GM12878 (cell line): Measurements from ENCODE around the gene CAMKK2. TPM values are rescaled to one million over a fixed set of nuclear protein-coding genes. Genes with fewer than 3 reads are reported as not detected.

Experiments used
- ATAC-seq: fragments of 200-7000 bp; cut with Tn5 transposase; 3 replicates; pipeline ENCODE4 v1.9.1; 2020; ENCODE audit warnings: mild to moderate bottlenecking, moderate library complexity
- BruUV-seq: library from RNA; stranded (reverse); fragments of 400-500 nt; replicated peaks from 2 replicates; lab custom pipeline; 2021; lab: Mats Ljungman, UMichigan
- CTCF ChIA-PET: fragments of 300-600 bp; sonication (Branson Sonifier 250); formaldehyde crosslinking; extraction: SDS; loops from one replicate; lab custom pipeline; 2021; ENCODE audit warnings: inconsistent platforms; lab: Yijun Ruan, JAX
- POLR2A ChIA-PET: fragments of 350-600 bp; formaldehyde crosslinking; extraction: SDS; loops from one replicate; lab custom pipeline; 2021; ENCODE audit warnings: inconsistent platforms; lab: Charles Lee
- RAD21 ChIA-PET: fragments of 300-600 bp; sonication (Branson Sonifier 250); formaldehyde crosslinking; loops from one replicate; lab custom pipeline; 2023; ENCODE audit warnings: antibody characterized with exemption; ENCODE audit not compliant: unreplicated experiment; lab: Charles Lee
- SMC1A ChIA-PET: fragments of 300-600 bp; sonication (Branson Sonifier 250); formaldehyde crosslinking; loops from one replicate; lab custom pipeline; 2023; ENCODE audit not compliant: unreplicated experiment, uncharacterized antibody; lab: Charles Lee
- DNase-seq: peaks from one replicate; pipeline ENCODE4 v3.0.0-alpha.2; 2011; ENCODE audit warnings: low read depth, low spot score
- FAIRE-seq: peaks from 3 replicates; lab custom pipeline; 2011; peaks lifted over from hg19 to GRCh38; lab: Jason Lieb, UNC
- H2AFZ ChIP-seq: 2 replicates; pipeline ENCODE4 v1.6.0; 2011; ENCODE audit warnings: low read depth, low read length, control low read depth; ENCODE audit not compliant: control insufficient read depth
- H3K27ac ChIP-seq: 2 replicates; pipeline ENCODE4 v1.5.1; 2011; ENCODE audit warnings: control low read depth; ENCODE audit not compliant: control insufficient read depth, insufficient read depth
- H3K27me3 ChIP-seq, 2 experiments: replicated peaks in 1 of 2; 2 replicates each; pipeline versions ENCODE4 v1.6.0 to v1.6.1; 2011; ENCODE audit warnings: low read length in 1 of 2; ENCODE audit not compliant: control insufficient read depth in 2 of 2, insufficient read depth in 2 of 2
- H3K36me3 ChIP-seq, 2 experiments: 2 replicates each; pipeline ENCODE4 v1.5.1; 2011; ENCODE audit warnings: low read length in 1 of 2; ENCODE audit not compliant: control insufficient read depth in 2 of 2, insufficient read depth in 2 of 2
- H3K4me1 ChIP-seq: 2 replicates; pipeline ENCODE4 v1.6.1; 2011; ENCODE audit warnings: mild to moderate bottlenecking, low read length, moderate library complexity, mixed read lengths; ENCODE audit not compliant: control insufficient read depth, insufficient read depth
- H3K4me2 ChIP-seq: 2 replicates; pipeline ENCODE4 v1.6.0; 2011; ENCODE audit warnings: control low read depth; ENCODE audit not compliant: control insufficient read depth, insufficient read depth
- H3K4me3 ChIP-seq: fragments of 200-600 bp; sonication (generic); 2 replicates; pipeline ENCODE4 v1.5.1; 2016
- H3K79me2 ChIP-seq: 2 replicates; pipeline ENCODE4 v1.6.0; 2011; ENCODE audit warnings: low read length; ENCODE audit not compliant: control insufficient read depth, insufficient read depth
- H3K9ac ChIP-seq: 2 replicates; pipeline ENCODE4 v1.8.0; 2011; ENCODE audit warnings: low read length, control low read depth, mixed read lengths; ENCODE audit not compliant: control insufficient read depth, insufficient read depth
- H3K9me3 ChIP-seq: replicated peaks from 3 replicates; pipeline ENCODE4 v1.5.1; 2011; ENCODE audit warnings: mild to moderate bottlenecking, low read length; ENCODE audit not compliant: control insufficient read depth, insufficient read depth
- H4K20me1 ChIP-seq: 2 replicates; pipeline ENCODE4 v1.6.0; 2011; ENCODE audit not compliant: control insufficient read depth, insufficient read depth
- CBX5 ChIP-seq: sonication (generic); IDR thresholded peaks from 2 replicates; pipeline ENCODE4 v1.6.1; 2016; ENCODE audit warnings: low read depth, moderate library complexity, mild to moderate bottlenecking, inconsistent platforms
- IRF4 ChIP-seq: IDR thresholded peaks from 2 replicates; pipeline ENCODE4 v1.6.1; 2011; ENCODE audit warnings: low read depth, low read length
- NBN ChIP-seq: fragments of 450-650 bp; IDR thresholded peaks from 2 replicates; pipeline ENCODE4 v1.6.1; 2016
- POLR2AphosphoS5 ChIP-seq: IDR thresholded peaks from 2 replicates; pipeline ENCODE4 v1.6.1; 2011; ENCODE audit warnings: mild to moderate bottlenecking, low read length, inconsistent platforms
- RB1 ChIP-seq: fragments of 450-650 bp; formaldehyde crosslinking; IDR thresholded peaks from 2 replicates; pipeline ENCODE4 v1.6.1; 2017; ENCODE audit warnings: mild to moderate bottlenecking, borderline replicate concordance
- RELA ChIP-seq: fragments of 450-650 bp; IDR thresholded peaks from 2 replicates; pipeline ENCODE4 v1.8.0; 2014; ENCODE audit warnings: borderline replicate concordance; ENCODE audit not compliant: partially characterized antibody
- STAT1 ChIP-seq: fragments of 450-650 bp; conservative IDR thresholded peaks from 2 replicates; pipeline ENCODE4 v1.6.1; 2014; ENCODE audit warnings: antibody characterized with exemption, mild to moderate bottlenecking
- ZNF207 ChIP-seq: fragments of 450-650 bp; IDR thresholded peaks from 2 replicates; pipeline ENCODE4 v1.6.1; 2014; ENCODE audit warnings: antibody characterized with exemption, mild to moderate bottlenecking, borderline replicate concordance
- WGBS: methylation state at CpG from one replicate; pipeline ENCODE4 v1.1.6; 2016; ENCODE audit warnings: low lambda C conversion rate; ENCODE audit not compliant: insufficient replicate concordance, insufficient coverage; ENCODE audit errors: missing lambda C conversion rate; 5-methylcytosine and 5-hydroxymethylcytosine counted together
- in situ Hi-C: fragments of 300-500 bp; cut with MboI; formaldehyde crosslinking; loops from 9 replicates; pipeline ENCODE4 v1.14.3; 2018; ENCODE audit warnings: mixed read lengths
- intact Hi-C: fragments of 100-400 bp; cut with micrococcal nuclease; formaldehyde crosslinking; loops from one replicate; pipeline ENCODE4 v1.14.2; 2022; ENCODE audit not compliant: unreplicated experiment
- polyA plus RNA-seq, 11 experiments: library from polyadenylated mRNA; depleted of rRNA in 4 of 11; unstranded in 6 of 11; stranded (reverse) in 5 of 11; fragments of >200 nt; fragmentation: Nextera tagmentation in 4 of 11; fragmentation: Illumina TruSeq in 1 of 11; extraction: Ambion mirVana in 4 of 11; extraction: Trizol in 1 of 11; gene quantifications; 1 replicate in 1 of 11; 2 replicates in 10 of 11; pipeline versions ENCODE4 v1.2.1 to v1.2.3, GENCODE V29; 2011 to 2016; ENCODE audit warnings: inconsistent platforms in 2 of 11, missing spikeins in 2 of 11, low read depth in 1 of 11
- total RNA-seq, 4 experiments: library from RNA; depleted of rRNA in 3 of 4; stranded (reverse); fragments of >200 nt in 3 of 4; fragmentation: Illumina TruSeq in 1 of 4; extraction: Trizol in 1 of 4; gene quantifications; 2 replicates each; pipeline versions ENCODE4 v1.2.1 to v1.2.3, GENCODE V29; 2013 to 2021
- TF ChIP-seq, protein P1 (sequence below): IDR thresholded peaks from 2 replicates; pipeline ENCODE4 v1.6.1; 2012; ENCODE audit warnings: mild to moderate bottlenecking, low read depth, low read length
- TF ChIP-seq, protein P2 (sequence below): fragments of 450-650 bp; IDR thresholded peaks from 2 replicates; pipeline ENCODE4 v1.6.1; 2016; ENCODE audit warnings: mild to moderate bottlenecking

Gene CAMKK2
- total and polyA plus RNA-seq, 10 of the 15 experiments (the other 5 are each of a cell fraction or from before 2014, with no cell fraction given) = 5.2 to 40.6 (median 26.6) TPM

GRCh38 chr12:121304306-121304705 lies 7.8 kb upstream of the CAMKK2 start:
- no peak for FAIRE-seq
- DNase-seq = no peak
- no peak for ATAC-seq
- no peak for TF ChIP-seq NBN
- TF ChIP-seq STAT1 = no peak
- TF ChIP-seq, protein P1, sequence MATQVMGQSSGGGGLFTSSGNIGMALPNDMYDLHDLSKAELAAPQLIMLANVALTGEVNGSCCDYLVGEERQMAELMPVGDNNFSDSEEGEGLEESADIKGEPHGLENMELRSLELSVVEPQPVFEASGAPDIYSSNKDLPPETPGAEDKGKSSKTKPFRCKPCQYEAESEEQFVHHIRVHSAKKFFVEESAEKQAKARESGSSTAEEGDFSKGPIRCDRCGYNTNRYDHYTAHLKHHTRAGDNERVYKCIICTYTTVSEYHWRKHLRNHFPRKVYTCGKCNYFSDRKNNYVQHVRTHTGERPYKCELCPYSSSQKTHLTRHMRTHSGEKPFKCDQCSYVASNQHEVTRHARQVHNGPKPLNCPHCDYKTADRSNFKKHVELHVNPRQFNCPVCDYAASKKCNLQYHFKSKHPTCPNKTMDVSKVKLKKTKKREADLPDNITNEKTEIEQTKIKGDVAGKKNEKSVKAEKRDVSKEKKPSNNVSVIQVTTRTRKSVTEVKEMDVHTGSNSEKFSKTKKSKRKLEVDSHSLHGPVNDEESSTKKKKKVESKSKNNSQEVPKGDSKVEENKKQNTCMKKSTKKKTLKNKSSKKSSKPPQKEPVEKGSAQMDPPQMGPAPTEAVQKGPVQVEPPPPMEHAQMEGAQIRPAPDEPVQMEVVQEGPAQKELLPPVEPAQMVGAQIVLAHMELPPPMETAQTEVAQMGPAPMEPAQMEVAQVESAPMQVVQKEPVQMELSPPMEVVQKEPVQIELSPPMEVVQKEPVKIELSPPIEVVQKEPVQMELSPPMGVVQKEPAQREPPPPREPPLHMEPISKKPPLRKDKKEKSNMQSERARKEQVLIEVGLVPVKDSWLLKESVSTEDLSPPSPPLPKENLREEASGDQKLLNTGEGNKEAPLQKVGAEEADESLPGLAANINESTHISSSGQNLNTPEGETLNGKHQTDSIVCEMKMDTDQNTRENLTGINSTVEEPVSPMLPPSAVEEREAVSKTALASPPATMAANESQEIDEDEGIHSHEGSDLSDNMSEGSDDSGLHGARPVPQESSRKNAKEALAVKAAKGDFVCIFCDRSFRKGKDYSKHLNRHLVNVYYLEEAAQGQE = no peak
- TF ChIP-seq RELA = no peak
- TF ChIP-seq, protein P2, sequence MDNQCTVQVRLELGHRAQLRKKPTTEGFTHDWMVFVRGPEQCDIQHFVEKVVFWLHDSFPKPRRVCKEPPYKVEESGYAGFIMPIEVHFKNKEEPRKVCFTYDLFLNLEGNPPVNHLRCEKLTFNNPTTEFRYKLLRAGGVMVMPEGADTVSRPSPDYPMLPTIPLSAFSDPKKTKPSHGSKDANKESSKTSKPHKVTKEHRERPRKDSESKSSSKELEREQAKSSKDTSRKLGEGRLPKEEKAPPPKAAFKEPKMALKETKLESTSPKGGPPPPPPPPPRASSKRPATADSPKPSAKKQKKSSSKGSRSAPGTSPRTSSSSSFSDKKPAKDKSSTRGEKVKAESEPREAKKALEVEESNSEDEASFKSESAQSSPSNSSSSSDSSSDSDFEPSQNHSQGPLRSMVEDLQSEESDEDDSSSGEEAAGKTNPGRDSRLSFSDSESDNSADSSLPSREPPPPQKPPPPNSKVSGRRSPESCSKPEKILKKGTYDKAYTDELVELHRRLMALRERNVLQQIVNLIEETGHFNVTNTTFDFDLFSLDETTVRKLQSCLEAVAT = no peak
- no peak for TF ChIP-seq CBX5
- no peak for TF ChIP-seq POLR2AphosphoS5
- no peak for TF ChIP-seq IRF4
- TF ChIP-seq RB1 = no peak
- TF ChIP-seq ZNF207 = no peak
- ChIA-PET RAD21 (no interaction called here), POLR2A (no interaction called here), CTCF (no interaction called here), SMC1A (no interaction called here)
- Histone ChIP-seq H3K27me3 (no peaks in the 10 kb centered on the region), H4K20me1 (no peaks in the 10 kb centered on the region), H3K4me1 (peaks cover 6% of the 10 kb centered on the region), H3K9ac (no peak overlapping the region), H3K36me3 (peaks cover 4 to 5% of the 10 kb centered on the region in 2 experiments; a peak in 3 of 4 replicates), H3K9me3 (no peaks in the 10 kb centered on the region), H3K4me2 (no peak overlapping the region), H3K27ac (no peak overlapping the region), H2AFZ (no peak overlapping the region), H3K79me2 (no peaks in the 10 kb centered on the region), H3K4me3 (no peak overlapping the region)
- 95% methylated on average over 4 of the region's 4 CpGs for WGBS
- BruUV-seq = no TSS peak
- intact Hi-C loops = no loop called here
- in situ Hi-C loops = no loop called here
